WTC11 (cell line): ENCODE measurements around the gene PLEKHG5. TPM values are rescaled to one million over a fixed set of nuclear protein-coding genes. Genes with fewer than 3 reads are reported as not detected.

Source experiments
- CREM ChIP-seq: sonication (generic); formaldehyde crosslinking; IDR thresholded peaks from 2 replicates; pipeline ENCODE4 v1.8.1; 2022; ENCODE audit warnings: mild to moderate bottlenecking, missing genetic modification reagents, moderate library complexity
- EMX1 ChIP-seq: fragments of 250-450 bp; sonication (Bioruptor Pico); IDR thresholded peaks from 2 replicates; pipeline ENCODE4 v1.8.0; 2021; ENCODE audit warnings: mild to moderate bottlenecking
- ESRRA ChIP-seq: sonication (generic); formaldehyde crosslinking; IDR thresholded peaks from 2 replicates; pipeline ENCODE4 v1.8.1; 2022; ENCODE audit warnings: mild to moderate bottlenecking, missing genetic modification reagents, borderline replicate concordance
- NR1H2 ChIP-seq: sonication (generic); formaldehyde crosslinking; IDR thresholded peaks from 2 replicates; pipeline ENCODE4 v1.9.0; 2021; ENCODE audit warnings: mild to moderate bottlenecking, moderate library complexity, missing genetic modification reagents
- ZNF232 ChIP-seq: sonication (generic); formaldehyde crosslinking; IDR thresholded peaks from 2 replicates; pipeline ENCODE4 v1.8.0; 2022; ENCODE audit warnings: mild to moderate bottlenecking, missing genetic modification reagents
- total RNA-seq: library from RNA; stranded (reverse); gene quantifications from 3 replicates; pipeline ENCODE4 v1.2.3, GENCODE V29; 2021
- TF ChIP-seq, protein P1 (sequence below): sonication (generic); formaldehyde crosslinking; IDR thresholded peaks from 2 replicates; pipeline ENCODE4 v1.8.1; 2022; ENCODE audit warnings: mild to moderate bottlenecking, missing genetic modification reagents, moderate library complexity, borderline replicate concordance
- TF ChIP-seq, protein P2 (sequence below): sonication (generic); formaldehyde crosslinking; conservative IDR thresholded peaks from 2 replicates; pipeline ENCODE4 v1.8.1; 2023; ENCODE audit warnings: mild to moderate bottlenecking, low read depth, missing genetic modification reagents, moderate library complexity
- TF ChIP-seq, protein P3 (sequence below): sonication (generic); formaldehyde crosslinking; IDR thresholded peaks from 2 replicates; pipeline ENCODE4 v1.8.1; 2023; ENCODE audit warnings: mild to moderate bottlenecking, missing genetic modification reagents
- TF ChIP-seq, protein P4 (sequence below): fragments of 250-450 bp; sonication (Bioruptor Pico); IDR thresholded peaks from 2 replicates; pipeline ENCODE4 v1.9.0; 2021; ENCODE audit warnings: mild to moderate bottlenecking, borderline replicate concordance
- TF ChIP-seq, protein P5 (sequence below): sonication (generic); formaldehyde crosslinking; IDR thresholded peaks from 2 replicates; pipeline ENCODE4 v1.8.0; 2022; ENCODE audit warnings: mild to moderate bottlenecking, missing genetic modification reagents
- TF ChIP-seq, protein P6 (sequence below): fragments of 250-450 bp; sonication (Bioruptor Pico); IDR thresholded peaks from 2 replicates; pipeline ENCODE4 v1.9.0; 2021; ENCODE audit warnings: moderate library complexity, mild to moderate bottlenecking, inconsistent platforms, borderline replicate concordance
- TF ChIP-seq, protein P7 (sequence below): sonication (generic); formaldehyde crosslinking; IDR thresholded peaks from 2 replicates; pipeline ENCODE4 v1.8.1; 2023; ENCODE audit warnings: mild to moderate bottlenecking, moderate library complexity, missing genetic modification reagents

The PLEKHG5 gene
- total RNA-seq, 1 experiment from 2014 or later: 27.5 TPM

DNA sequence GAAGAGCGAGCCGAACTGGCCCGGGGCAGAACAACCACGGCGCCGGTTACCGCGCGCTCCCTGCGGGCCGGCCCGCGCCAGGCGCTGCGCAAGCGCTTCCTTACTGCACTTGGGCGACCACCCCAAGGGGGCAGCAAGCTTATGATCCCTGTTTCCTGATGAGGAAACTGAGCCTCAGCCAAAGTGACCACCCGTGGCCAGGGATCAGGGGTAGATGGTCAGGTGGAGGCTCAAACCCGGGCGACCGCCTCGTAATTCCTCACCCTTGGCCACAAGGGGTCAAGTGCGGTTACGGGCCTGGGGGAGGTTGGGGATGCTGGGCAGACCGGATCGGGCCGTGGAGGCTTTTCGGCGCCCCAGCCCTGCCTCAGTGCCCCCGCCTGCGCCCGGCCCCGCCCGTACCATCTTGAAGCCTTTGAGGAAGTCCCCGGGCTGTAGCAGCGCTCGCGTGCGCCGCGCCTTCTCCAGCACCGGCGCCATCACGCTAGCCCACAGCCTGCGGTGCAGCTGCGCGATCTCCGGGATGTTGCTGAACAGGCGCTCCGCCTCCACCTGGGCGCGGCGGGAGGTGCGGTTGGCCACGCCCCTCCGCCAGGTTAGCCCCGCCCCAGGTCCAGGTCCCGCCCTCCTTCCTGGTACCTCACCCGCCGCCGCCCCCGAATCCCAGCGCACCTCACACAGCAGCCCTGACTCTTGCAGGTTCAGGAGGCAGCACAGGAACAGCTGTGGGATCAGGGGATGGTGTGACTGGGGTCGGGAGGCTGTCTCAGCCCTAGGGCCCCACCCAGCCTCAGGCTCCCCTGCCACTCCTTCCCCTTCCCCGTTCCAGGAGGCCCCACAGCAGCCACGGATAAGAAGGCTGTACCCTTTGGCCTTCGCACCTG lies 20.1 kb downstream of the PLEKHG5 start (continued):
- TF ChIP-seq, protein P1, sequence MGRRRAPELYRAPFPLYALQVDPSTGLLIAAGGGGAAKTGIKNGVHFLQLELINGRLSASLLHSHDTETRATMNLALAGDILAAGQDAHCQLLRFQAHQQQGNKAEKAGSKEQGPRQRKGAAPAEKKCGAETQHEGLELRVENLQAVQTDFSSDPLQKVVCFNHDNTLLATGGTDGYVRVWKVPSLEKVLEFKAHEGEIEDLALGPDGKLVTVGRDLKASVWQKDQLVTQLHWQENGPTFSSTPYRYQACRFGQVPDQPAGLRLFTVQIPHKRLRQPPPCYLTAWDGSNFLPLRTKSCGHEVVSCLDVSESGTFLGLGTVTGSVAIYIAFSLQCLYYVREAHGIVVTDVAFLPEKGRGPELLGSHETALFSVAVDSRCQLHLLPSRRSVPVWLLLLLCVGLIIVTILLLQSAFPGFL (CRISPR knock-in tag): no peak
- TF ChIP-seq EMX1 (0 out of 2 replicates have a peak, but pooled peaks have one; percentile 53), CREM (no peak), ZNF232 (CRISPR knock-in tag) (no peak), ESRRA (no peak), NR1H2 (CRISPR knock-in tag) (no peak)
- TF ChIP-seq, protein P2, sequence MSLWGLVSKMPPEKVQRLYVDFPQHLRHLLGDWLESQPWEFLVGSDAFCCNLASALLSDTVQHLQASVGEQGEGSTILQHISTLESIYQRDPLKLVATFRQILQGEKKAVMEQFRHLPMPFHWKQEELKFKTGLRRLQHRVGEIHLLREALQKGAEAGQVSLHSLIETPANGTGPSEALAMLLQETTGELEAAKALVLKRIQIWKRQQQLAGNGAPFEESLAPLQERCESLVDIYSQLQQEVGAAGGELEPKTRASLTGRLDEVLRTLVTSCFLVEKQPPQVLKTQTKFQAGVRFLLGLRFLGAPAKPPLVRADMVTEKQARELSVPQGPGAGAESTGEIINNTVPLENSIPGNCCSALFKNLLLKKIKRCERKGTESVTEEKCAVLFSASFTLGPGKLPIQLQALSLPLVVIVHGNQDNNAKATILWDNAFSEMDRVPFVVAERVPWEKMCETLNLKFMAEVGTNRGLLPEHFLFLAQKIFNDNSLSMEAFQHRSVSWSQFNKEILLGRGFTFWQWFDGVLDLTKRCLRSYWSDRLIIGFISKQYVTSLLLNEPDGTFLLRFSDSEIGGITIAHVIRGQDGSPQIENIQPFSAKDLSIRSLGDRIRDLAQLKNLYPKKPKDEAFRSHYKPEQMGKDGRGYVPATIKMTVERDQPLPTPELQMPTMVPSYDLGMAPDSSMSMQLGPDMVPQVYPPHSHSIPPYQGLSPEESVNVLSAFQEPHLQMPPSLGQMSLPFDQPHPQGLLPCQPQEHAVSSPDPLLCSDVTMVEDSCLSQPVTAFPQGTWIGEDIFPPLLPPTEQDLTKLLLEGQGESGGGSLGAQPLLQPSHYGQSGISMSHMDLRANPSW (CRISPR knock-in tag): no peak
- TF ChIP-seq, protein P3, sequence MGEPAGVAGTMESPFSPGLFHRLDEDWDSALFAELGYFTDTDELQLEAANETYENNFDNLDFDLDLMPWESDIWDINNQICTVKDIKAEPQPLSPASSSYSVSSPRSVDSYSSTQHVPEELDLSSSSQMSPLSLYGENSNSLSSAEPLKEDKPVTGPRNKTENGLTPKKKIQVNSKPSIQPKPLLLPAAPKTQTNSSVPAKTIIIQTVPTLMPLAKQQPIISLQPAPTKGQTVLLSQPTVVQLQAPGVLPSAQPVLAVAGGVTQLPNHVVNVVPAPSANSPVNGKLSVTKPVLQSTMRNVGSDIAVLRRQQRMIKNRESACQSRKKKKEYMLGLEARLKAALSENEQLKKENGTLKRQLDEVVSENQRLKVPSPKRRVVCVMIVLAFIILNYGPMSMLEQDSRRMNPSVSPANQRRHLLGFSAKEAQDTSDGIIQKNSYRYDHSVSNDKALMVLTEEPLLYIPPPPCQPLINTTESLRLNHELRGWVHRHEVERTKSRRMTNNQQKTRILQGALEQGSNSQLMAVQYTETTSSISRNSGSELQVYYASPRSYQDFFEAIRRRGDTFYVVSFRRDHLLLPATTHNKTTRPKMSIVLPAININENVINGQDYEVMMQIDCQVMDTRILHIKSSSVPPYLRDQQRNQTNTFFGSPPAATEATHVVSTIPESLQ: no peak
- TF ChIP-seq, protein P4, sequence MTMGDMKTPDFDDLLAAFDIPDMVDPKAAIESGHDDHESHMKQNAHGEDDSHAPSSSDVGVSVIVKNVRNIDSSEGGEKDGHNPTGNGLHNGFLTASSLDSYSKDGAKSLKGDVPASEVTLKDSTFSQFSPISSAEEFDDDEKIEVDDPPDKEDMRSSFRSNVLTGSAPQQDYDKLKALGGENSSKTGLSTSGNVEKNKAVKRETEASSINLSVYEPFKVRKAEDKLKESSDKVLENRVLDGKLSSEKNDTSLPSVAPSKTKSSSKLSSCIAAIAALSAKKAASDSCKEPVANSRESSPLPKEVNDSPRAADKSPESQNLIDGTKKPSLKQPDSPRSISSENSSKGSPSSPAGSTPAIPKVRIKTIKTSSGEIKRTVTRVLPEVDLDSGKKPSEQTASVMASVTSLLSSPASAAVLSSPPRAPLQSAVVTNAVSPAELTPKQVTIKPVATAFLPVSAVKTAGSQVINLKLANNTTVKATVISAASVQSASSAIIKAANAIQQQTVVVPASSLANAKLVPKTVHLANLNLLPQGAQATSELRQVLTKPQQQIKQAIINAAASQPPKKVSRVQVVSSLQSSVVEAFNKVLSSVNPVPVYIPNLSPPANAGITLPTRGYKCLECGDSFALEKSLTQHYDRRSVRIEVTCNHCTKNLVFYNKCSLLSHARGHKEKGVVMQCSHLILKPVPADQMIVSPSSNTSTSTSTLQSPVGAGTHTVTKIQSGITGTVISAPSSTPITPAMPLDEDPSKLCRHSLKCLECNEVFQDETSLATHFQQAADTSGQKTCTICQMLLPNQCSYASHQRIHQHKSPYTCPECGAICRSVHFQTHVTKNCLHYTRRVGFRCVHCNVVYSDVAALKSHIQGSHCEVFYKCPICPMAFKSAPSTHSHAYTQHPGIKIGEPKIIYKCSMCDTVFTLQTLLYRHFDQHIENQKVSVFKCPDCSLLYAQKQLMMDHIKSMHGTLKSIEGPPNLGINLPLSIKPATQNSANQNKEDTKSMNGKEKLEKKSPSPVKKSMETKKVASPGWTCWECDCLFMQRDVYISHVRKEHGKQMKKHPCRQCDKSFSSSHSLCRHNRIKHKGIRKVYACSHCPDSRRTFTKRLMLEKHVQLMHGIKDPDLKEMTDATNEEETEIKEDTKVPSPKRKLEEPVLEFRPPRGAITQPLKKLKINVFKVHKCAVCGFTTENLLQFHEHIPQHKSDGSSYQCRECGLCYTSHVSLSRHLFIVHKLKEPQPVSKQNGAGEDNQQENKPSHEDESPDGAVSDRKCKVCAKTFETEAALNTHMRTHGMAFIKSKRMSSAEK (CRISPR knock-in tag): no peak
- TF ChIP-seq, protein P5, sequence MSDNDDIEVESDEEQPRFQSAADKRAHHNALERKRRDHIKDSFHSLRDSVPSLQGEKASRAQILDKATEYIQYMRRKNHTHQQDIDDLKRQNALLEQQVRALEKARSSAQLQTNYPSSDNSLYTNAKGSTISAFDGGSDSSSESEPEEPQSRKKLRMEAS (CRISPR knock-in tag): peak; percentile 30; the same call in 1 of the 2 replicates
- TF ChIP-seq, protein P6, sequence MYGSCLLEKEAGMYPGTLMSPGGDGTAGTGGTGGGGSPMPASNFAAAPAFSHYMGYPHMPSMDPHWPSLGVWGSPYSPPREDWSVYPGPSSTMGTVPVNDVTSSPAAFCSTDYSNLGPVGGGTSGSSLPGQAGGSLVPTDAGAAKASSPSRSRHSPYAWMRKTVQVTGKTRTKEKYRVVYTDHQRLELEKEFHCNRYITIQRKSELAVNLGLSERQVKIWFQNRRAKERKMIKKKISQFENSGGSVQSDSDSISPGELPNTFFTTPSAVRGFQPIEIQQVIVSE (CRISPR knock-in tag): no peak
- TF ChIP-seq, protein P7, sequence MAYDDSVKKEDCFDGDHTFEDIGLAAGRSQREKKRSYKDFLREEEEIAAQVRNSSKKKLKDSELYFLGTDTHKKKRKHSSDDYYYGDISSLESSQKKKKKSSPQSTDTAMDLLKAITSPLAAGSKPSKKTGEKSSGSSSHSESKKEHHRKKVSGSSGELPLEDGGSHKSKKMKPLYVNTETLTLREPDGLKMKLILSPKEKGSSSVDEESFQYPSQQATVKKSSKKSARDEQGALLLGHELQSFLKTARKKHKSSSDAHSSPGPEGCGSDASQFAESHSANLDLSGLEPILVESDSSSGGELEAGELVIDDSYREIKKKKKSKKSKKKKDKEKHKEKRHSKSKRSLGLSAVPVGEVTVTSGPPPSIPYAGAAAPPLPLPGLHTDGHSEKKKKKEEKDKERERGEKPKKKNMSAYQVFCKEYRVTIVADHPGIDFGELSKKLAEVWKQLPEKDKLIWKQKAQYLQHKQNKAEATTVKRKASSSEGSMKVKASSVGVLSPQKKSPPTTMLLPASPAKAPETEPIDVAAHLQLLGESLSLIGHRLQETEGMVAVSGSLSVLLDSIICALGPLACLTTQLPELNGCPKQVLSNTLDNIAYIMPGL (CRISPR knock-in tag): no peak; the same call in 1 of the 2 replicates
